Testis (tissue), 3 donors: ENCODE results near the gene ZNF576. TPM values are rescaled to one million over a fixed set of nuclear protein-coding genes. Genes with fewer than 3 reads are reported as not detected.

Experiments used
- DNase-seq: peaks from one replicate; pipeline ENCODE4 v3.0.0-alpha.2; 2019
- H3K27ac ChIP-seq, 2 donors: fragments of 200-600 bp; sonication (generic); one replicate each; pipeline ENCODE4 v1.5.1; 2019
- H3K27me3 ChIP-seq: fragments of 200-600 bp; sonication (generic); one replicate; pipeline ENCODE4 v1.5.1; 2019
- H3K36me3 ChIP-seq: fragments of 200-600 bp; sonication (generic); one replicate; pipeline ENCODE4 v1.5.1; 2017; ENCODE audit warnings: low read depth; ENCODE audit errors: missing control alignments
- H3K4me1 ChIP-seq: fragments of 200-600 bp; sonication (generic); one replicate; pipeline ENCODE4 v1.5.1; 2019
- H3K4me3 ChIP-seq, 2 donors: fragments of 200-600 bp; sonication (generic); one replicate each; pipeline ENCODE4 v1.5.1; 2017 to 2019
- H3K9me3 ChIP-seq: fragments of 200-600 bp; sonication (generic); one replicate; pipeline ENCODE4 v1.5.1; 2017
- CTCF ChIP-seq, 3 experiments: fragments of 450-650 bp in 2 of 3; fragments of 200-600 bp in 1 of 3; sonication (generic) in 1 of 3; IDR thresholded peaks; one replicate each; pipeline ENCODE4 v1.5.1; 2016 to 2019; ENCODE audit warnings: antibody characterized with exemption in 3 of 3, mild to moderate bottlenecking in 2 of 3, moderate library complexity in 1 of 3
- POLR2A ChIP-seq: fragments of 450-650 bp; IDR thresholded peaks from one replicate; pipeline ENCODE4 v1.6.1; 2017; ENCODE audit warnings: antibody characterized with exemption, mild to moderate bottlenecking, moderate library complexity
- WGBS, 2 donors: methylation state at CpG; one replicate each; pipeline ENCODE4 v1.1.5; 2018; 5-methylcytosine and 5-hydroxymethylcytosine counted together
- intact Hi-C: fragments of 100-400 bp; cut with DNase I; formaldehyde crosslinking; loops from one replicate; pipeline ENCODE4 v1.15.1; 2023; ENCODE audit warnings: low total_unique reads
- polyA plus RNA-seq: library from polyadenylated mRNA; stranded (reverse); fragments of 350-450 nt; fragmentation: Illumina TruSeq; extraction: RNeasy Lipid Tissue Mini Kit (QIAGEN cat#74804); gene quantifications from one replicate; pipeline ENCODE4 v1.2.3, GENCODE V29; 2014; ENCODE audit warnings: low read depth, low replicate concordance; ENCODE audit not compliant: insufficient read depth
- total RNA-seq, 2 donors: library from RNA; depleted of rRNA; stranded (reverse); fragments of >200 nt; gene quantifications; one replicate each; pipeline ENCODE4 v1.2.3, GENCODE V29; 2016

The ZNF576 gene
- total and polyA plus RNA-seq, 3 donors from 2014 or later, result 14.6 to 23.1 (median 17.9) TPM

DNA sequence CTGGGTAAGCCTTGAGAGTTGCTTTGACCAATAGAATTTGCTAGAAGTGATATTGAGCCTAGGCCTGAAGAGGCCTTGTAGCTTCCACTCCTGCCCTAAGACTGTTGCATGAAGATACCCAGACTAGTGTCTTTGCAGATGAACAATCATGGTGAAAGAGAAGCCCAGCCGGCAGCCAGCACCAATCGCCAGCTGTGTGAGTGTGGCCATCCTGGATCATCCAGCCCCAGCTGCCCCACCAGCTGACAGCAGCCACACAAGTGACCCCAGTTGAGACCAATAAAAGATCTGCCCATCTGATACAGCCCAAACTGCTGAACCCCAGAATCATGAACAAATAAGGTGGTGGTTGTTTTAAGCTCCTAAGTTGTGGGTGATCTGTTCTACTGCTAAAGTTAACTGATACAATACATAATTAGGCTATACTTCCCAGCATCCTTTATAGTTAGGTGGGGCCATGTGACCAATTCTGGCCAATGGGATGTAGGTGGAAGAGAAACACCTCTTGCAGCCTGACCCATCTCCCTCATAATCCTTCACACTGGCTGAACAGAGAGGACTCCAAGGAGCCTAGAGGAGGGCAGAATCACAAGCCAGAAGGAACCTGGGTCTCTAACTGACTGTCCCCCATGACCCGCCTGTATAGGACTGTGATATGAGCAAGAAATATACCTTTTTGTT lies 32.4 kb downstream of the ZNF576 start:
- Histone ChIP-seq H3K4me3 (no peak overlapping the region), H3K4me1 (no peaks in the 10 kb centered on the region), H3K27me3 (no peaks in the 10 kb centered on the region), H3K36me3 (no peaks in the 10 kb centered on the region), H3K9me3 (no peaks in the 10 kb centered on the region), H3K27ac (no peak overlapping the region)
- TF ChIP-seq POLR2A (no peak), CTCF (IDR thresholded peaks at IDR 0.05) (no peak)
- intact Hi-C loops, result no loop called here
- 89 to 92% methylated on average over 1 to 3 of the region's 3 CpGs for WGBS, 2 donors
- DNase-seq, result no peak

DNA sequence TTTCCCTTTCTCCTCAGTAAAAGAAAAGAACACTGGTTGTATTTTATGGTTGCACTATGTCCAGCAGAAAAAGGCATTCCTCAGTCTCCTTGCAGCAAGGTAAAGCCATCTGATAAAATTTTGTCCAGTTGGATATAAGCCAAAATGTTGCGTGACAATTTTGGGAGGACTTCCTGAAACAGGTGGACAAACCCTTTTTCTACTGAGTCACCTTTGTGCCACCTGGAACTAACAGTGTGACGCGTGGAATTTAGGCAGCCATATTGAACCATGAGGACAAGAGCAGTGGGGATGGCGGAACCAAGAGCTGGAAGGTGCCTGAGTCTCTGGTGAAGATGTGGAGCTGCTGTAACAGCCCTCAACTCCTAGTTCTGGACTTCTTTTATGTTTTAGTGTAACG lies 35.1 kb downstream of the ZNF576 start:
- TF ChIP-seq CTCF (IDR thresholded peaks at IDR 0.05) (no peak), POLR2A (no peak)
- Histone ChIP-seq H3K9me3 (no peaks in the 10 kb centered on the region), H3K36me3 (no peaks in the 10 kb centered on the region), H3K27ac (no peak overlapping the region), H3K4me1 (peaks cover 5% of the 10 kb centered on the region), H3K27me3 (no peaks in the 10 kb centered on the region), H3K4me3 (no peak overlapping the region)
- 92% methylated on average over 5 of the region's 5 CpGs for WGBS, 2 donors
- DNase-seq, result no peak
- intact Hi-C loops, result no loop called here

DNA sequence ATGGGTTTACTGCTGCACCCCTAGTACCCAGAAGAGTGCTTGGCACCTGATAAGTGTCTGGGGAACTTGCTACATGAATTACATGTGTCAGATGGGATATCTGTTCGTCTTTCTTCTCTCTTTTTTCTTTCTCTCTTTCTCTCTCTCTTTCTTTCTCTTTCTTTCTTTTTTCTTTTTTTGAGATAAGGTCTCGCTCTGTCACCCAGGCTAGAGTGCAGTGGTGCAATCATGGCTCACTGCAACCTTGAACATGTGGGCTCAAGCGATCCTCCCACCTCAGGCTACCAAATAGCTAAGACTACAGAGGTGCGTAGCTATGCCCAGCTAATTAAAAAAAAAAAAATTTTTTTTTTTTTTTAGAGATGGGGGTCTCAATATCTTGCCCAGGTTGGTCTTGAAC lies 37.1 kb downstream of the ZNF576 start:
- Histone ChIP-seq H3K36me3 (no peaks in the 10 kb centered on the region), H3K9me3 (no peaks in the 10 kb centered on the region), H3K27me3 (no peaks in the 10 kb centered on the region), H3K4me3 (no peak overlapping the region), H3K27ac (no peak overlapping the region), H3K4me1 (peaks cover 5% of the 10 kb centered on the region)
- intact Hi-C loops, result no loop called here
- TF ChIP-seq CTCF (IDR thresholded peaks at IDR 0.05), result no peak
- no peak for TF ChIP-seq POLR2A
- no peak for DNase-seq
- WGBS, 2 donors, result 61 to 80% methylated on average over 4 of the region's 4 CpGs

- TF ChIP-seq CTCF (IDR thresholded peaks at IDR 0.05), result no peak
- no peak for TF ChIP-seq POLR2A
- Histone ChIP-seq H3K4me3 (no peak overlapping the region), H3K27me3 (no peaks in the 10 kb centered on the region), H3K9me3 (no peaks in the 10 kb centered on the region), H3K4me1 (peaks cover 5% of the 10 kb centered on the region), H3K36me3 (no peaks in the 10 kb centered on the region), H3K27ac (no peak overlapping the region)
- intact Hi-C loops, result no loop called here
- 66 to 71% methylated on average over 3 to 5 of the region's 5 CpGs for WGBS, 2 donors
- DNase-seq, result no peak
Observed at GRCh38 chr19:43634068-43634467, 37.7 kb downstream of the ZNF576 start.

GRCh38 chr19:43634506-43634871 lies 38.1 kb downstream of the ZNF576 start:
- Histone ChIP-seq H3K27ac (no peak overlapping the region), H3K4me3 (no peak overlapping the region)
- intact Hi-C loops, result no loop called here

More at GRCh38 chr19:43634506-43634871, 38.1 kb downstream of the ZNF576 start:
- Histone ChIP-seq H3K9me3 (no peaks in the 10 kb centered on the region), H3K36me3 (no peaks in the 10 kb centered on the region), H3K4me1 (peaks cover 5% of the 10 kb centered on the region), H3K27me3 (no peaks in the 10 kb centered on the region)
- 4 to 10% methylated on average over 4 to 5 of the region's 5 CpGs for WGBS, 2 donors
- no peak for DNase-seq
- TF ChIP-seq CTCF (IDR thresholded peaks at IDR 0.05) (no peak), POLR2A (no peak)
